Progenitor cell of endocrine pancreas (in vitro differentiated cells): Measurements from ENCODE around the gene ISG20. TPM values are rescaled to one million over a fixed set of nuclear protein-coding genes. Genes with fewer than 3 reads are reported as not detected.

Source experiments
- DNase-seq: peaks from one replicate; pipeline ENCODE4 v3.0.0; 2021; ENCODE audit warnings: low spot score; ENCODE audit not compliant: unreplicated experiment
- H3K27ac Mint-ChIP-seq: 2 replicates; pipeline ENCODE4 v1.8.0; 2021; ENCODE audit warnings: mild to moderate bottlenecking, moderate library complexity, mixed read lengths
- H3K27me3 Mint-ChIP-seq: 2 replicates; pipeline ENCODE4 v1.8.0; 2021; ENCODE audit warnings: mixed read lengths
- H3K36me3 Mint-ChIP-seq: 2 replicates; pipeline ENCODE4 v1.8.0; 2022; ENCODE audit warnings: mixed read lengths; ENCODE audit not compliant: insufficient read depth
- H3K4me1 Mint-ChIP-seq: 2 replicates; pipeline ENCODE4 v1.8.0; 2021; ENCODE audit warnings: low read depth, mixed read lengths
- H3K4me3 Mint-ChIP-seq: 2 replicates; pipeline ENCODE4 v1.8.0; 2021; ENCODE audit warnings: low read depth, mild to moderate bottlenecking, moderate library complexity, mixed read lengths
- H3K9me3 Mint-ChIP-seq: 2 replicates; pipeline ENCODE4 v1.8.0; 2021; ENCODE audit warnings: low read depth, mixed read lengths
- total RNA-seq: library from RNA; stranded (reverse); gene quantifications from 2 replicates; pipeline ENCODE4 v1.2.1, GENCODE V29; 2021
- TF ChIP-seq, protein P1 (sequence below): fragments of 200-600 bp; sonication (generic); IDR thresholded peaks from one replicate; pipeline ENCODE4 v1.5.0; 2021; ENCODE audit warnings: antibody characterized with exemption, mild to moderate bottlenecking; ENCODE audit not compliant: unreplicated experiment

Gene ISG20
- total RNA-seq, 1 donor from 2014 or later, result 4.3 TPM

DNA sequence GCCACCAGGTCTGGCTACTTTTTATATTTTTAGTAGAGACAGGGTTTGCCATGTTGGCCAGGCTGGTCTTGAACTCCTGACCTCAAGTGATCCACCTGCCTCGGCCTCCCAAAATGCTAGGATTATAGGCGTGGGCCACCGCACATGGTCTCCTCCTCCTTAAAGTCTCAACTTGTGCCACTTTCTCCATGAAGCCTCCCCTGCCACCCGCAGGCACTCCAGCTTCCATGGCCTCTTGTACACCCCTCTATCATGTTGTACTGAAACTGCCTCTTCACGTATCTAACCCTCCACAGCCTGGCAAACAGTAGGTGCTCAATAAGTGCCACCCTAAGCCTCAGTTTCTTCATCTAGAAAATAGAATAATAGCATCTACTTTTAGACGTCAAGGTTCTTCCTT, 39.9 kb downstream of the ISG20 start:
- Mint-ChIP-seq H3K9me3 (no peaks in the 10 kb centered on the region), H3K36me3 (no peaks in the 10 kb centered on the region), H3K27me3 (peaks cover 18% of the 10 kb centered on the region), H3K4me3 (no peak overlapping the region), H3K4me1 (no peaks in the 10 kb centered on the region), H3K27ac (no peak overlapping the region)
- TF ChIP-seq, protein P1, sequence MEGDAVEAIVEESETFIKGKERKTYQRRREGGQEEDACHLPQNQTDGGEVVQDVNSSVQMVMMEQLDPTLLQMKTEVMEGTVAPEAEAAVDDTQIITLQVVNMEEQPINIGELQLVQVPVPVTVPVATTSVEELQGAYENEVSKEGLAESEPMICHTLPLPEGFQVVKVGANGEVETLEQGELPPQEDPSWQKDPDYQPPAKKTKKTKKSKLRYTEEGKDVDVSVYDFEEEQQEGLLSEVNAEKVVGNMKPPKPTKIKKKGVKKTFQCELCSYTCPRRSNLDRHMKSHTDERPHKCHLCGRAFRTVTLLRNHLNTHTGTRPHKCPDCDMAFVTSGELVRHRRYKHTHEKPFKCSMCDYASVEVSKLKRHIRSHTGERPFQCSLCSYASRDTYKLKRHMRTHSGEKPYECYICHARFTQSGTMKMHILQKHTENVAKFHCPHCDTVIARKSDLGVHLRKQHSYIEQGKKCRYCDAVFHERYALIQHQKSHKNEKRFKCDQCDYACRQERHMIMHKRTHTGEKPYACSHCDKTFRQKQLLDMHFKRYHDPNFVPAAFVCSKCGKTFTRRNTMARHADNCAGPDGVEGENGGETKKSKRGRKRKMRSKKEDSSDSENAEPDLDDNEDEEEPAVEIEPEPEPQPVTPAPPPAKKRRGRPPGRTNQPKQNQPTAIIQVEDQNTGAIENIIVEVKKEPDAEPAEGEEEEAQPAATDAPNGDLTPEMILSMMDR, result no peak
- DNase-seq, result no peak

DNA sequence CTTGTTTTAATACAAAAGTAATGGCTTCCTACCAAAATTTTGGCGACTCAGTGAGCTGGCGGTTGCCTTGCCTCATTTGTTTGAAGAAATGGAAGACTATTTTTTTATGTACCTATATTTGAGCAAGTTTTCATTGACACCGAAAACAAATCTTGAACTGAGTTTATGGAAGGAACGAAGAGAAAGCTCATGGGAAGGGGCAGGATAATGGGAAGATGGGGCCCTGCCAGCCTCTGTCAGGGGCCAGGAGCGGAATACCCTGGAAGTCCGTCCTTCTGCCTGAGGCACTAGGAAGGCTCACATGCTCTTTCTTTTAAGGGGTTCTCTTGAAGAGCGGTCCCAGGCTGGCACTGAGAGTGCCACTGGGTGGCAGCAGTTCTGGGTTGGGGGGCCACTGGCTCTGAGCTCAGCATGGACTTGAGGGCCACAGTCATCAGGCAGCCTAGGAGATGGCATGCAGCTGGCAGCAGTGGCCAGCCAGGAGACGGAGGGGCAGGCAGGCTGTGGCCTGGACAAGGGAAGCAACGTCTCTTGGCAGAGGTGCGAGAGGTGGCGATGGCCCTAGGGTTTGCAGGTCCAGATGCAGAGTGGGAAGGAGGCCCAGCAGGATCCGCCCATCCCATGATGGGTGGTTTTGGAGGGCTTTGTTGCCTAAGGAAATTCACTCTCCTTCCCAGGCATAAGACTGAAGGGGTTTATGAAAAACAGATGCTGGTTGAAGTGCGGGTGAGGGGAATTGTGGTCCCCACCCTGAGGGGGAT, 41.6 kb downstream of the ISG20 start:
- Mint-ChIP-seq H3K4me1 (no peaks in the 10 kb centered on the region), H3K4me3 (no peak overlapping the region), H3K27me3 (peaks cover 20% of the 10 kb centered on the region), H3K27ac (no peak overlapping the region), H3K36me3 (no peaks in the 10 kb centered on the region), H3K9me3 (no peaks in the 10 kb centered on the region)
- TF ChIP-seq, protein P1, result no peak
- no peak for DNase-seq

DNA sequence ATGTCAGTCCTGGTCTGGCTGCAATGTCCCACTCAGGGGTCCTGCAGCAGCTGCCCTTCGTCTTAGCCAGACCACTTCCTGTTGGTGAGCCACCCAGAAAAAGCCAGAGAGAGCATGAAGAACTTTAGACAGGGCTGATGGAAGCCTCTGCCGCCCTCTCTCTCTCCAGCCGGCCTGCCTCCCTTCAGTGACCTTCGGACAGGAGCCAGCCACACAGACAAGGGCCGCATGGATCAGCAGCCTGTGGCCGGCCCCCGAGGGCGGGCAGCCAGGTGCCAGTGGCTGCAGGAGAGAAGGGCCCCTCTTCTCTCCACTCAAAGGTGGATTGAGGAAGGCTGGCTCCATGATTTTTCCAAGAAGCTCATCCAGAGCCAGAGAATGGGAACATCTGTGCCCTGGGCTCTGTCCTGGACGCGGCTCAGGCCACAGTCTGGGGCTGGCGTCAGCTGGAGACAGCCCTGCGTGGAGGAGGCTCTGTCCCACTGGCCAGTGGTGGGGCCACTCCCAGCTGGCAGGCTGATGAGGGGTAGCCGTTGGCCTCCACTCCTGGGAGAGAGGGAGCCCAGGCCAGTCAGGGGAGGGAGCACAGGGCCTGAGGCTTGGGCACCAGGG, 42.9 kb downstream of the ISG20 start:
- Mint-ChIP-seq H3K27me3 (peaks cover 21% of the 10 kb centered on the region), H3K27ac (no peak overlapping the region), H3K36me3 (no peaks in the 10 kb centered on the region), H3K9me3 (no peaks in the 10 kb centered on the region), H3K4me1 (no peaks in the 10 kb centered on the region), H3K4me3 (no peak overlapping the region)
- TF ChIP-seq, protein P1, result no peak
- DNase-seq, result no peak

DNA sequence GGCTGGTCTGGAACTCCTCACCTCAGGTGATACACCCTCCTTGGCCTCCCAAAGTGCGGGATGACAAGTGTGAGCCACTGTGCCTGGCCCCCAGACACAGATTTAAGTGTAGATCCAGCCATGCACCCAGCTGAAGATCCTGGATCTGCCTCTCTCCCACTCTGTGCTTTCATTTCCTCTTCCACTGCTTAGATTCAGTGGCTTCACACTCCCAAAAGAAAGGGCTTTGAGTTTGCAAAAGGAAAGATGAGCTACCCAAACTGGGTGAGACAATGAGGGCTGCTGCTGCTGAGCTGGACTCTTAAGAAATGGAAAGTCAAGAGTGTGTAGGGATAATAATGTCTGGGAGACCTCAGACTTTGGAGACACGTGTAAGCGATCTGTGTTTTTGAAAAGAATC, 45.5 kb downstream of the ISG20 start:
- TF ChIP-seq, protein P1, result no peak
- Mint-ChIP-seq H3K4me1 (no peaks in the 10 kb centered on the region), H3K4me3 (no peak overlapping the region), H3K9me3 (peaks cover 12% of the 10 kb centered on the region), H3K27ac (no peak overlapping the region), H3K36me3 (no peaks in the 10 kb centered on the region), H3K27me3 (peaks cover 20% of the 10 kb centered on the region)
- no peak for DNase-seq

DNA sequence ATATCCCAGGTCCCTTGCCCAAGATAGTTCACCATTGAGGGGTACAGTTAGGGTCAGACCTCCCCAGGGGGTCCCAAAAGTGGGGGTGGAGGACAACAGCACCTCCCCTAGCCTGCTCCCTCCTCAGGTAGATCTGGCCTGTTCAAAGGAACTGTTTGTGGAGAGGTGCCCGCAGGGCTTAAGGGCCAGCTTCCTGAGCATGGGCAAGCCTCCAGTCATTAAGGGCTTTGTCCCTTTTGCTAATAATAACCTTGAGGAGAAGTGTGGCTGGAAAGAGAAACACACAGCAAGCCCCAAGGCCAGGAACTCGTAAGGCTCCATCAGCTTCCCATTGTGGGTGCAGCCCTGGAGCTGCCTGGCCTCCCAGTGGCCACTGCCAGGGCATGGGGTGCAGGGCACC, 47.4 kb downstream of the ISG20 start:
- H3K9me3 Mint-ChIP-seq, result peaks cover 15% of the 10 kb centered on the region
- no peak for DNase-seq
- TF ChIP-seq, protein P1, result no peak
- peaks cover 24% of the 10 kb centered on the region for H3K27me3 Mint-ChIP-seq
- H3K4me1 Mint-ChIP-seq, result no peaks in the 10 kb centered on the region
- no peaks in the 10 kb centered on the region for H3K36me3 Mint-ChIP-seq
- H3K27ac Mint-ChIP-seq, result no peak overlapping the region
- no peak overlapping the region for H3K4me3 Mint-ChIP-seq
